A172 (cell line): Measurements from ENCODE around the gene TBPL2. TPM values are rescaled to one million over a fixed set of nuclear protein-coding genes. Genes with fewer than 3 reads are reported as not detected.
"Not testable (repeated sequence)": the region's sequence is repeated elsewhere in the genome, so short reads cannot be mapped to it uniquely, and the experiment has no call there.

Experiments
- DNase-seq: peaks from one replicate; pipeline ENCODE4 v3.0.0-alpha.2; 2015; ENCODE audit warnings: low spot score
- total RNA-seq: library from RNA; depleted of rRNA; stranded (reverse); fragments of >200 nt; shearing (Covaris generic); gene quantifications from 2 replicates; pipeline ENCODE4 v1.2.3, GENCODE V29; 2014

Gene TBPL2
- total RNA-seq, 1 experiment from 2014 or later, result not detected

DNA sequence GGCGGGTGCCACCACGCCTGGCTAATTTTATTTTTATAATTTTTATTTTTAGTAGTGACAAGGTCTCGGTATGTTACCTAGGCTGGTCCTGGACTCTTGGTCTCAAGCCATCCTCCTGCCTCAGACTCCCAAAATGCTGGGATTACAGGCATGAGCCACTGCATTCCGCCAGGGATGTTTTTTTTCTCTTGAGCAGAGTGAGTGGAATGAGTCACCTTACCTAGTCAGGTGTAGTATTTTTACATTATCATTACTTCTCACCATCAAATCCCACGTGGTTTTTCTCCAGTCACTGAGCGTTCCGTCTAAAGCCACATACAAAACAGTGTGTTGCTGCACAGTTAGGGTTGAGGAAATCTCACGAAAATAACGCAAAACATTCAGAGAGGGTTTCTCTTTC, 870 bp upstream of the TBPL2 start:
- DNase-seq, result no peak

GRCh38 chr14:55438066-55438683, 2.2 kb downstream of the TBPL2 start:
- peak; percentile 37 for DNase-seq

- DNase-seq, result no peak
Measured at GRCh38 chr14:55436931-55437330, 3.5 kb downstream of the TBPL2 start.

DNA sequence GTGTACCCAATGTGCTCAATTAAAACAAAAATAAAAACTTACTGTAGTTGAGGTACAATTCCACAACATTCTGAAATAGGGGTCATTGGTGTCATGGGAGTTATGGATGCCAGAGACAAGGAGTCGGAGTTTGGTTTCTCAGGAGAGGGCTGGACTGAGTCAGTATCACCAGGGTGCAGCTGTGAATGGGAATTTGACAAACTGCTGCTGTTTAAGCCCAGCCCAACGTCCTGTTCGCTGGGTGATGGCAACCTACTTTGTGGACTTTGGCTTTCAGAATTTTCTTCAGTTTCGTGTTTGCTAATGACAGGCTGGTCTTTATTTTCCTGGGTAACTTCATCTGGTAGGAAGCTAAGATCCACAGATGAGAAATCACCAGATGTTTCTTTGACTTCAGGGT, 3.9 kb downstream of the TBPL2 start:
- DNase-seq, result no peak

- no peak for DNase-seq
Measured at GRCh38 chr14:55434805-55435174, 5.6 kb downstream of the TBPL2 start.

DNA sequence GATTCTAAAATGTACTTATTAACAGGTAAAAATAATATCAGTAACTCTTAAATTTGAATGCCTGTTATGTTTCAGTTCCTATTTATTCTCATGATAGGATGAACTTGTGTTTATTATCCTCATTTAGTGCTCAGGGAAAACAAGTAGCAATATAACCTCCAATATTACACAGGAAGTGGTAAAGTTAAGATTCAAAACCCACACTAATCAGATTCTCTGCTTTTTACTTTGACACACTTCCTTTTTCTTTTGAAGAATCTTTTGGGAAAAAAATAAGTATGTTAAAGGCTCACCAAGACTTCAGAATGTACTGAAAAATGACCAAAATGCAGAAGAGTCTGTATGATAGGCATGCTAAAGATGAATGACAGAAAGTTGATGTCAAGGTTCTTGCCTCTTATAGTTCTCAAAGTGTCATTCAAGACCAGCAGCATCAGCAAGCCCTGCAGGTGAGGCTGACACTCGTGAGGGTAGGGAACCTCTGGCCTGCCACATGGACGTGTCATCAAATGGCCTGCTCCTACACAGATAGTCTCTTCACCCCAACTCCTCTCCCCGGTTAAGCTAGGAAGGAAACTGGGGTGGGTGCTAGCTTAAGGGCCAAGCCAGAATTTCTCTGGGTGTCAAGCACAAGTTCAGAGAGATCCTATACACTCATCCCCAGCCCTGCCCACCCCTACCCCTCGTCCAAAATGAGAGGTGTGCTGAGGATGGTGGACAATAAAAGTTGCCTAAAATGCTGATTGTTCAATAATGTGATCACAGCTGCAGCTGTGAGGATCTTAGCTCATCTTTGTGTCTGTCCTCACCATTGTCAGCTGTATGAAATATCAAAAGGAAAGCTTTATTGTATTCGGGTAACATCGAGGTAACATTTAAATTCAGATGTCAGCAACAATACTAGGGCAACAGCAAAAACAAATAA, 6.3 kb downstream of the TBPL2 start:
- no peak for DNase-seq

DNA sequence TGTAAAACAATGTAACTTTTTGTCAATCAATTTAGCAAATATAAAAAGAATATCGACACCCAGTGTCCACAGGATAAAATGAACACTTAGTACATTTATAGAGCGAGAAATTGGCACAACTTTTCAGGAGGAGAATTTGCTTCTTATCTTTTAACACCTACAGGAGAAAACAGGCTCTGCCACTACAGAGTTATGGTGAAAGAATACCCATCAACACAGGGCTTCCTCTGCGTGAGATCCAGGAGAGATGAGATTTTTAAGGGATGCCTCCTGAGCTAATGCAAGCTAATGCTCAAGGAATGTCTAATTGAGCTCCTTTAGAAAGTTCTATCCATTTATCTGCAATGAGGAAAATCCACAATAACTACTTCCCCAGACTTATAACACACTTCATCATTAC, 7.8 kb downstream of the TBPL2 start:
- no peak for DNase-seq

GRCh38 chr14:55430024-55430690, 10.3 kb downstream of the TBPL2 start:
- DNase-seq, result peak; percentile 63

DNA sequence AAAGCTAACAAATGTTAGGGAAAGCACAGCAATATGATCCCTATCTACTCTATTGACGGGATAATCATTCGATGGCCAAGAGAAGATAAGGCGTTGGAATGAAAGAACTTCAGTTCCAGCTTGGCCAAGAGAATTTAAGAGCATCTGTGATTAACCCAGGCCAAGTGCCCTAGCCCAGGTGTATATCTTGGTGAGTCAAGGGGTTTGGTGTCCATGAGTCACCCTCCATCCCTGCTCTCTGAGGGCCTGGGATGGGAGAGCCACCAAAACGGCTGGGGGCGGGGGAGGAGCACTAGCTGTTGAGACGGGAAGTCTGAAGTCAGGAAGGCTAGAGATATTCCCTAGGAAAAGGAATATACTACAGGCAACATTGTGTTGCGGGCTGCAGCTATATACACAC, 13.0 kb downstream of the TBPL2 start:
- peak; percentile 56 for DNase-seq

DNA sequence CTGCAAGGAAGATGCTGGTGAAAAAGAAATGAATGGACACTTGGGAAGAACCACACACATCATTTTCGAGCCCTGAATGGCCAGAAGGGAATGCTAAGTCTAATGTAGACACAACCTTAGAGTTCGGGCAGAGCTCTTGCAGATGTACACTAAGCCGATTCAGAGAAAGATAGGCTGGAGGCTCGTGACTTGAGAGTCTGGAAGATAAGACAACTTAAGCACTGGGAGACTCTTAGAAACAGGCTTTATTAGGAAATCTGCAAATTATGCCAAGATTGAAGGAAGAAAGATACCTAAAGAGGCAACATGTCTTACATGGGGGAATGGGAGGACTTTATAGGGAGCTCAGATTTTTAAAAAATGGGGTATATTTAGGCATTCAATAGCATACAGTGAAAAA, 13.5 kb downstream of the TBPL2 start:
- no peak for DNase-seq

DNA sequence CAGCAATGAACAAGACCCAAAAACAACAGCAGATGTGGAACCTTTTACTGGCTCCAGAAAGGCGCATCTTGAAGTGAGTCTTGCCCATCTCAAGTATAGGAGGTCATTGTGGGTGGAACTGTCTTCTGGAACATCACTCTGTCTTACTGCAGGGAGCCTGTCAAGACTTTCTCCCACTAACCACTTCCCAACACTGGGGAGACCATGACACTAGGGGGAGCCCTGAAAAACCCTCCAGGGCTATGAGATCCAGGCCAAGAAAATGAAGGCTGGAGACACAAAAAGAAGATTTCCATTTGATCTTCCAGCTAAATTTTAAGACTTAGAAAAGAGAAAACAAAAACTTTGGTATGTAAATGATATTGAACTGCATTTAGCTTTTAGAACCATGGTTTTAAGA, 15.3 kb downstream of the TBPL2 start:
- DNase-seq, result no peak

DNA sequence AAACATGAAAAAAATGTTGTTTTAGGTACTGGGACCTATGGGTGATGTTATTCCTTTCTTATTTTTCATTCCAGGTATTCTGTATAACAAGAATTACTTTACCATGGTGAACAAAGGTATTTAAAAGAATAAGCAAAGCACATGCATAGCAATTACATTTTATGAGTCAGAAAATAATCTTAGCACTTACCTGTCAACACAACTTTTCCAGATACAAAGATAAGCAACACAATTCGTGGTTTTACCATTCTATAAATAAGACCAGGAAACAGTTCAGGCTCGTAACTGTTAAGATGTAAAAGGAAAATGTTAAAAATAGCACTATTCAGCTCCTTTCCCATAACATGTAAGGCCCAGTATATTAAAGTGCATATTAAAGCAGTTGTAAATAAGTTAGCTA, 16.4 kb downstream of the TBPL2 start:
- no peak for DNase-seq

DNA sequence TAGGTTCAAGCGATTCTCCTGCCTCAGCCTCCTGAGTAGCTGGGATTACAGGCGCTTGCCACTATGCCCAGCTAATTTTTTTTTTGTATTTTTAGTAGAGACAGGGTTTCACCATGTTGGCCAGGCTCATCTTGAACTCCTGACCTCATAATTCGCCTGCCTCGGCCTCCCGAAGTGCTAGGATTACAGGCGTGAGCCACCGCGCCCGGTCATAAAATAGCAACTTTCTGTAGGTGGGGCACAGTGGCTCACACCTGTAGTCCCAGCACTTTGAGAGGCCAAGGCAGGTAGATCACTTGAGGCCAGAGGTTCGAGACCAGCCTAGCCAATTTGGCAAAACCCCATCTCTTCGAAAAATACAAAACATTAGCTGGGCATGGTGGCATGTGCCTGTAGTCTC, 18.1 kb downstream of the TBPL2 start:
- DNase-seq, result not testable (repeated sequence)

DNA sequence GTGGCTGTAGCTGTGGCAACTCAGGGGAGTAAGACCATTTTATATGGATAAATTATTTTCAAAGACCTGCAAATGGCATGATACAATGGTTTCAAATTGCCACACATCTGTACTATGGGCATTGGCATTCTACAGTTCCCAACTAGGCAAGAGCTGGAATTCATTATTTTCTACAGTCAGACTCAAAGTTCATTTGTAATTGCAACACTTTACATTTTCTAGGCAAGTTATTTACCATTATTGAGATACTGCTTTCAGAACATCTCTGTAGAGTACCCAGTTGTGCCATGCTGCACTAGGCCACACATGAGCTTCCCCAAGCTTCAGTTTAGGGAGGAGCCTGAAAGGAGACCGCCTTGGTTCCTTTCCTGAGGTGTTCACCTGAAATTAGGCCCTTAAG, 20.8 kb downstream of the TBPL2 start:
- DNase-seq, result no peak

DNA sequence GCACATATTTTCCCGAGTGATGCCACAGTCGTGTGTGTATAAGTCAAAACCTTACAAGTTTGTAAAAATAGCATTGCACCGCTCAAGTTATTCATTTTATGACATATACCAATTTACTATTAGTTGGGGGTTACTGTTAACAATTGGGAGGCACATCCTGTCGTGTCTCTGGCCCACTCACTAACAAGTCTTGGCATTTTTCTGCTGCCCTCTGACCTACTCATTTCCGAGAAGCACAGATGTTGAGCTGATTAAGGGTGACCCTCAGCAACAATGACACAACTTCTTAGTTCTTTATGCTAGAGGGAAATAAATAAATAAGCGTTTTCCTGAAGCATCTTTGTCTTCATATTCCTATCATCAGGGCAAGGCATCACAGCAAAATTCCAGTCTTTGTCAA, 22.0 kb downstream of the TBPL2 start:
- no peak for DNase-seq

DNA sequence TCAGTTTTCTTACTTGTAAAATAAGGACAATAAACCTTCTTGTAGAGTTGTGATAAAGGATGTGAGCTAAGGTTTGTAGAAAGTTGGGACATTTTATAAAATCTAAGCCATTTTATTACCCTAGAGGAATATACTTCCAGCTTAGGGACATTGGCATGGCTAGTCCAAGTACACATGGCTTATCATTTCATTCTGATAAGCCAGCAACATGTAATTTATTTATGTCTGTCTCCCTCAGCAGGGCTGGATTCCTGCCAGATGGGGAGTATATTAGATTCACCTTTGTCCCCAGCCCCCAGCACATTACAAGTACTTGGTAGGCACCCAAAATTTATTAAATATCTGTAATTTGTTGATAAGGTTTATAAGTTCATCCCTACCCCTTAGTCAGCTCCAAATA, 22.5 kb downstream of the TBPL2 start:
- no peak for DNase-seq

DNA sequence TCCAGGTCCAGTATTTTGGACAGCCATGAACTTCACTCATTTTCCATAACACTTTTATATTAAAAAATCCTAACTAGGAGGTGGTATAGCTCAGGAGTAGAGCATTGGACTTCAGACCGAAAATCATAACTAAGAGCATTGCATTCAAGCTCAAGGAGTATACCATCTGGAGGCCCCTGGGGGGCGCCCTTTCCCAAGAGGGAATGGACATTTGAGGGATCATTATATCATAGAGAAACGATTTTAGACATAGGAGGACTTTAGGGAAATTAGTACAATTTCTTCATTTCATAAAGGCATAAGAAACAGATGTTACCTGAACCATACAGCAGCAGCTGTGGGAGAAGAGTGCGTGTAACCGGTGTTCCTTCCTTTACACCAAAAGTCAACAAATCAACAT, 23.6 kb downstream of the TBPL2 start:
- DNase-seq, result no peak

DNA sequence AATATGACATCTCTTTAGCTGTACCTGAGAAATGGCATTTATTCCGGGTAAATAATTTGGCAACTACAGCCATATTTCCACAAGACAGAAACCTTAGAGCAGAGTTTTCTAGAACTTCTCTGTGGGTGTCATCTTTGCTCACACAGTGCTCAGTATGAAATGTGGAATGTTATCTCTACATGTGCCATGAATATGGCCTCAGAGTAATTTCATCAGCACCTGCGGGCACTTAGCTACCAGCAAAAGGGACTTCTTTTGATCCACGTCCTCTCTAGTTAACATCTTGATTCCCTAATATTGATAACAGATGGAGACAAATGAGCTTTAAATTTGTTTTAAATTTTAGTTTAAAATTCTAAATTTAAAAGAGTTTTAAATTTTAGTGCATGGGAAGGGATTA, 25.9 kb downstream of the TBPL2 start:
- DNase-seq, result no peak

GRCh38 chr14:55412676-55413075, 27.7 kb downstream of the TBPL2 start:
- DNase-seq, result peak; percentile 40

DNA sequence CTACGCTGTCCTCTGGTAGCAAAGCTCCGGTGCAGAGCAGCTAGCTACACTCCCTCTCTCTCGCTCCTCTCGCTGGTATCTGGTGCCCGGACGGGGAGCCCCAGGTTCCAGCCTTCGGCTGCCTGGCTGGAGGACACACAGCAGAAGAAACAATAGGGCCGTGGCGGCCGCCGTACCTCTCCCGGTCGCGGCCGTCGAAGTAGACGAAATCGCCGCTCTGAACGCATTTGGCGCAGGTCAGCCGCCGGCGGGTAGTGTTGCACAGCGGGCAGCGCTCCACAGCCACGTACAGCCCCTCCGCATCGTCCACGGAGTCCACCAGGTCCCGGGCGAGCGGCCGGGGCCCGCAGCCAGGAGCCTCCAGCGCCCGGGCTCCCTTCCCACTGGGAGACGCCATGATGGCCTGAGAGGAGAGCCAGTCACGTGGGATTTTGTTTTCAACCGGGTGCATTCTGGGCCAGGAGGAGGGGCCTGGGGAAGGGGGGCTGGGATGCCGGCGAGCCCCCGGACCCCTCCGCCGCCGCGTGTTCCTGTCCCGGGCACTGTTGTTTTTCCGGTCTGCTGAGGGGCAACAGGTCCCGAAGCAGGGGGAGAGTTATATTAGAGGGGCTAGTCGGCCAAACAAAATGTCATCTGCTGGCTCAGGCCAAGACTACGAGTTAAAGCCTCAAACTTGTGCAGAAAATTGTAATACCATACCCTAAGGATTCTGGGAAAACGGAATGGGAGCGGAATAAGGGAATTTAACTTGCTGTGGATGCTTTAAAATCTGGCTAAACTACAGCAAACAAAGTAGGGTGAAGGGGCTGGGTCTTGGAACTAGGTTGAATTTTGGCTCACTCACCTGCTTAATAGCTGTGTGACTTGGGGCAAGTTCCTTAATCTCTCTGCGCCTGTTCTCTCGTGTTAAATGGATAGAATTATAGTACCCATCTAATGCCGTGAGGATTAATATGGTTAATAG, 28.7 kb downstream of the TBPL2 start, which contains the start of gene ATG14:
ATG14 (minus strand) TSS at position 405 of the 964 bp plus-strand sequence; CDS start at position 397, 8 bp downstream.
- peak; percentile 50 for DNase-seq

DNA sequence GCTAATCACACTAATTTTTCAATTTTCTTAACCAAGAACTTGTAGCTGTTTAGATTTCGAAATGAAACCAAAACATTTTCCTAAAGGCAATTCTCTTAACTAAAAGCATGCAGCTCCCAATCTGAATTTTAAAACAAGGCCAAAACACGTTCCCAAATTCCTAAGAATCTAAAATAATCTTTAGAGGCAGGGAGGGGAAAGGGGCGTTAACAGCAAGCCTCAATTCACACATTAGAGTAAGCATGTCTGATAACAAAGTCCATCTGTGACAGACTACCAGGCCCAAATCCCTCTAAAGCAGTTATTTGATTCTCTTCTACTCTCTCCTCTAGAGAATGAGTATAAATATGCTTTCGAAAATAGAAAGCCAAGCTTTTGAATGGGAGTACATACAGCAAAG, 29.5 kb downstream of the TBPL2 start:
- no peak for DNase-seq
